ENCODE data around the gene ATF7IP. TPM values are rescaled to one million over a fixed set of nuclear protein-coding genes. Genes with fewer than 3 reads are reported as not detected.
"Not testable (repeated sequence)": the region's sequence is repeated elsewhere in the genome, so short reads cannot be mapped to it uniquely, and the experiment has no call there.

ATF7IP gene
- total RNA-seq = 18.7 and 23.9 TPM in 2 replicates

- DNase-seq (ENCODE audit: low read depth, low spot score) = peak; percentile 92
Measured at GRCh38 chr12:14365294-14366208, at the start of gene ATF7IP. Gene ATF7IP (plus strand): TSS chr12:14365682. CDS start chr12:14423916, 58,234 bp downstream.

DNA sequence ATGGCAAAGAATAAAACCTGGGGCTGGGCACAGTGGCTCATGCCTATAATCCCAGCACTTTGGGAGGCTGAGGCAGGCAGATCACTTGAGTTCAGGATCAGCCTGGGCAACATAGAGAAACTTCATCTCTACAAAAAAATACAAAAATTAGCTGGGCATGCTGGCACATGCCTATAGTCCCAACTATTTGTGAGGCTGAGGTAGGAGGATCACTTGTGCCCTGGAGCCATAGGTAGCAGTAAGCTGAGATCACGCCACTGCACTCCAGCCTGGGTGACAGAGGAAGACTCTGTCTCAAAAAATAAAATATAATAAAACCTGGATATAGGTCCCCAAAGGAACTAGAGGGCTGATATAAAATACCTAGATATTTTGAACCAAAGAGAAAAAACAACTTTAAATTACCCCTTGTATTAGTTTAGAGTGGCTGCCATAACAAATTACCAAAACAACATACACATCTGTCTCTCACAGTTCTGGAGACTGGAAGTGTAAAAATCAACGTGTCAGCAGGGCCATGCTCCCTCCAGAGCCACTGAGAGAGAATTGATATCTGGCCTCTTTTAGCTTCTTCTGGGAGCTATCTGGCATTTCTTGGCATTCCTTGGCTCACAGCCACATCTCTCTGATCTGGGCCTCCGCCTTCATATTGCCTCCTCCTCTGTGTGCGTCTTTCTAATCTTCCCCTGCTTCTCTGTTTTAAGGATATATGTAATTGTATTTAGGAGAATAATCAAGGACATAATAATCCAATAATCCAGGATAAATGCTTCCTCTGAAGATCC lies 47.9 kb upstream of the ATF7IP start:
- DNase-seq (ENCODE audit: low read depth, low spot score) = no peak

- not testable (repeated sequence) for DNase-seq (ENCODE audit: low read depth, low spot score)
Measured at GRCh38 chr12:14319704-14320427, 45.6 kb upstream of the ATF7IP start.

DNA sequence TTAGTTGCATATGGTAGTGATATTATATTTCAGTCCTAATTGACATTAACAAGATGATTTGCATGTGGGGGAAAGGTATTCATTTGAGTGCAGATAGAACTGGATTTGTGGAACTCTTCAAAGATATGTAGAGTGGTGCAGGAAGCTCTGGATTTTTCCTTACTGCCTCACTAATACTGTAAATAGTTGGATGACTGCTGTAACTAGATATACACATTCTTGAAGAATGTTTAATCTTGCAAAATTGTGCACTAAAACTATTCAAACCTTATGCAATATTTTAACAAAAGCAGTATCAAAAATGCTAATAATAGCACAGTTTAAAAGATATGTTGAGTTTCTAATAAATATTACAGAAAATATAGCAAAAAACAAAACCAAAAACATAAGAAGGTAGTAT lies 43.1 kb upstream of the ATF7IP start:
- DNase-seq (ENCODE audit: low read depth, low spot score) = no peak

GRCh38 chr12:14325716-14326343 lies 39.7 kb upstream of the ATF7IP start:
- no peak for DNase-seq (ENCODE audit: low read depth, low spot score)

DNA sequence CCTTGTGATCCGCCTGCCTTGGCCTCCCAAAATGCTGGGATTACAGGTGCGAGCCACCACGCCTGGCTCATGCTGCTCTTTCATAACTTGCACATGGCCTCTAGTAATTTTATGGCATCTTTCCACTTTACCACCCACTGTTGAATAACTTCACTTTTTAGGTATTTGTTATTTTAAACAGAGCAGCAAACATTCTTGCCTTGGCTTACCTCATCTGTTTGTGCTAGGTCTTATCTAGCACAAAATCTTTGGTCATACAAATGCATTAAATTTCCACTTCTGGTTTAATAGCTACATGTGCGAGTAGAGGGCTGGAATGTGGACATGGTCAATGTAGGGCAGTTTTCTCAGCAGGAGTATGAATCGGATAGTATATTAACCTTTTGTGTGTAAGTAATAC lies 38.8 kb upstream of the ATF7IP start:
- no peak for DNase-seq (ENCODE audit: low read depth, low spot score)

- no peak for DNase-seq (ENCODE audit: low read depth, low spot score)
Measured at GRCh38 chr12:14327711-14328110, 37.8 kb upstream of the ATF7IP start.

DNA sequence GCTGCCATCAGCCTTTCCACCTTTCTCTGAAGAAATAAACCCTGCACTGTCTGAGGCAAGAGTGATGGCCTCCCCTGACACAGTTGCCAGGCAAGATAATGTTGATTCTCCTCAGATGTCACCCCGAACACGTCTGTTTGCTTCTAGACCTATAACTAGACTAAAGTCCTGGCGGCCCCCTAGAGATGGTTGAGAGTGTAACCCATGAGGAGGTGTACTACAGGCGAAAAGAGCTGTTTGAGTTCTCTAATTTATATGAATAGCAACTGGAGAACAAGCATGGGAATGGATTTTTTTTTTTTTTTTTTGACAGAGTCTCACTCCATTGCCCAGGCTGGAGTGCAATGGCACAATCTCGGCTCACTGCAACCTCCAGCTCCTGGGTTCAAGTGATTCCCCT lies 33.0 kb upstream of the ATF7IP start:
- DNase-seq (ENCODE audit: low read depth, low spot score) = no peak

GRCh38 chr12:14340371-14340770 lies 25.1 kb upstream of the ATF7IP start:
- DNase-seq (ENCODE audit: low read depth, low spot score) = no peak

- DNase-seq (ENCODE audit: low read depth, low spot score) = not testable (repeated sequence)
Measured at GRCh38 chr12:14351524-14351923, 14.0 kb upstream of the ATF7IP start.

- DNase-seq (ENCODE audit: low read depth, low spot score) = not testable (repeated sequence)
Measured at GRCh38 chr12:14352066-14352465, 13.4 kb upstream of the ATF7IP start.

- DNase-seq (ENCODE audit: low read depth, low spot score) = not testable (repeated sequence)
Measured at GRCh38 chr12:14354665-14355064, 10.8 kb upstream of the ATF7IP start.

DNA sequence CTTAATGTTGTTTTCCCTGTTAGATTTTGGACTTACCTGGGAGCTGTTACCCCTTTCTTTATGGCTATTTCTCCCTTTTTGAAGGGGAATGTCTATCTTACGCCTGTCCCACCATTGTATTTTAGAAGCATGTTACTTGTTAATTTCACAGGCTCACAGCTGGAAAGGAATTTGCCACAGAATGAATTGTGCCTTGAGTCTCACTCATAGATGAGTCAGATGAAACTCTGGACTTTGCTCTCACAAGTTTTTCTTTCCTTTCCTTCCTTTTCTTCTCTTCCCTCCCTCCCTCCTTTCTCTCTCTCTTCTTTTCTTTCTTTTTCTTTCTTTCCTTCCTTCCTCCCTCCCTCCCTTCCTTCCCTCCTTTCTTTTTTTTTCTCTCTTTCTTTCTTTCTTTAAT lies 9.3 kb upstream of the ATF7IP start:
- DNase-seq (ENCODE audit: low read depth, low spot score) = no peak

DNA sequence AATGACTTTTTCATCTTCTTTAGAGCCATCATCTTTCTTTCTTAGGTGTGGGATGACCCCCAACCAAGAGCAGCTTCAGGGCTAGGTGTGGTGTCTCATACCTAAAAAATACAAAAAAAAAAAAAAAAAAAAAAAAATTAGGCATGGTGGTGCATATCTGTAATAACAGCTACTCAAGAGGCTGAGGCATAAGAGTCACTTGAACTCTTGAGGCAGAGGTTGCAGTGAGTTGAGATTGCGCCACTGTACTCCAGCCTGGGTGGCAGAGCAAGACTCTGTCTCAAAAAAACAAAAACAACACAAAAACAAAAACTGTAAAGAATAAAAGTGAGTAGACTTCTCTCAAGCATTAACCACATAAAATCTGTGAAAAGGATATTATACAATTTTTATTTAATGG lies 8.0 kb upstream of the ATF7IP start:
- no peak for DNase-seq (ENCODE audit: low read depth, low spot score)

- DNase-seq (ENCODE audit: low read depth, low spot score) = no peak
Measured at GRCh38 chr12:14362352-14362751, 3.1 kb upstream of the ATF7IP start.

DNA sequence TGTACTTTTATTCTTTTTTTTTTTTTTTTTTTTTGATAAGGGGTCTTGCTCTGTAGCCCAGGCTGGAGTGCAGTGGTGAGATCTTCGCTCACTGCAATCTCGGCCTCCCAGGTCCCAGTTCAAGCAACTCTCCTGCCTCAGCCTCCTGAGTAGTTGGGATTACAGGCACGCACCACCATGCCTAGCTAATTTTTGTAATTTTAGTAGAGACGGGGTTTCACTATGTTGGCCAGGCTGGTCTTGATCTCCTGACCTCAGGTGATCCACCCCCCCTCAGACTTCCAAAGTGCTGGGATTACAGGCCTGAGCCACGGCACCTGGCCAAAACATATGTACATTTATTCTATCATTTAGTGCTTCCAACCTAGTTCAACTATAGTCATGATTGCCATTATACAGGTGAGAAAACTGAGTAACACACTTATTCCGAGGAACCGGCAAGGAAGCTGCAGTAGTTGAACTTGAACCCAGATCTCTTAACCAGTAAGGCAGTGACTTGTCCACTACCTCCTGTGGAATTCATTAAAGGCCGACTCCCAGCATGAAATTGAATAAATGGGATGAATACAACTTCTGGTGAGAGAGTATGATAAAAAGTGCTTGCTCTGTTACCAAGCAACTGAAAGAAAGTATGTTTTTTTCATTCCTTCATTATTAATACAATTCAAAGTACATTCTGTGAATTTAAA lies 755 bp upstream of the ATF7IP start:
- DNase-seq (ENCODE audit: low read depth, low spot score) = no peak

- no peak for DNase-seq (ENCODE audit: low read depth, low spot score)
Measured at GRCh38 chr12:14366209-14367039, 942 bp downstream of the ATF7IP start.

- no peak for DNase-seq (ENCODE audit: low read depth, low spot score)
Measured at GRCh38 chr12:14367040-14367661, 1.7 kb downstream of the ATF7IP start.

DNA sequence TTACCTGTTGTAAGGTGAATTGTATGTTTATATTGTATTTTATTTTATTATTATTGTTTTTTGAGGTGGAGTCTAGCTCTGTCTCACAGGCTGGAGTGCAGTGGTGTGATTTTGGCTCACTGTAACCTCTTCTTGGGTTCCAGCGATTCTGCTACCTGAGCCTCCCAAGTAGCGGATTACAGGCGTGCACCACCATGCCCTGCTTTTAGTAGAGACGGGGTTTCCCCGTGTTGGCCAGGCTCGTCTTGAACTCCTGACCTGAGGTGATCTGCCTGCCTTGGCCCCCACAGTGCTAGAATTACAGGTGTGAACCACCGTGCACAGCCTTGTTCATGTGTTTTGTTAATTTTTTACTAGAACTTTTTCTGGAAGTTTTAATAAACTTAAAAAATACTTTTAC lies 3.8 kb downstream of the ATF7IP start:
- DNase-seq (ENCODE audit: low read depth, low spot score) = no peak

Measured in pulmonary artery endothelial cell (primary cell).